Trophoblast cell (in vitro differentiated cells and primary cell): ENCODE data around the gene CLVS2.
A peak's percentile ranks its signal among the peaks of the same experiment; 100 is the strongest.

Experiments
- DNase-seq, 2 donors: peaks; one replicate each; pipeline ENCODE4 v3.0.0-alpha.2; 2016
- H2AFZ ChIP-seq: 2 replicates; pipeline ENCODE4 v1.6.1; 2013; ENCODE audit warnings: low read length, moderate library complexity, mild to moderate bottlenecking; ENCODE audit not compliant: insufficient read depth, poor library complexity
- H2AK5ac ChIP-seq: 2 replicates; pipeline ENCODE4 v1.6.1; 2013; ENCODE audit warnings: mild to moderate bottlenecking, low read length
- H2BK120ac ChIP-seq: 2 replicates; pipeline ENCODE4 v1.6.1; 2013; ENCODE audit warnings: low read length, mild to moderate bottlenecking, moderate library complexity; ENCODE audit not compliant: insufficient read depth, poor library complexity
- H2BK12ac ChIP-seq: 2 replicates; pipeline ENCODE4 v1.6.1; 2013; ENCODE audit warnings: mild to moderate bottlenecking, low read length, moderate library complexity
- H2BK5ac ChIP-seq: 2 replicates; pipeline ENCODE4 v1.6.1; 2013; ENCODE audit warnings: low read length, low read depth, moderate library complexity, mild to moderate bottlenecking; ENCODE audit not compliant: poor library complexity
- H3K14ac ChIP-seq: 2 replicates; pipeline ENCODE4 v1.6.1; 2013; ENCODE audit warnings: mild to moderate bottlenecking, low read length
- H3K18ac ChIP-seq: 2 replicates; pipeline ENCODE4 v1.6.1; 2013; ENCODE audit warnings: mild to moderate bottlenecking, low read length
- H3K23ac ChIP-seq: 2 replicates; pipeline ENCODE4 v1.6.1; 2013; ENCODE audit warnings: low read length
- H3K27ac ChIP-seq: 2 replicates; pipeline ENCODE4 v1.5.1; 2013; ENCODE audit warnings: low read depth, mild to moderate bottlenecking, inconsistent platforms, low read length, moderate library complexity
- H3K27me3 ChIP-seq: 2 replicates; pipeline ENCODE4 v1.6.1; 2013; ENCODE audit warnings: inconsistent platforms, mild to moderate bottlenecking, low read length, moderate library complexity; ENCODE audit not compliant: insufficient read depth
- H3K36me3 ChIP-seq, 2 experiments: 1 replicate in 1 of 2; 2 replicates in 1 of 2; pipeline ENCODE4 v1.6.1; 2013; ENCODE audit warnings: low read length in 2 of 2, mild to moderate bottlenecking in 2 of 2, moderate library complexity in 1 of 2; ENCODE audit not compliant: insufficient read depth in 2 of 2, control insufficient read depth in 1 of 2
- H3K4ac ChIP-seq: 2 replicates; pipeline ENCODE4 v1.6.1; 2013; ENCODE audit warnings: low read depth, mild to moderate bottlenecking, low read length, moderate library complexity
- H3K4me1 ChIP-seq, 2 experiments: 1 replicate in 1 of 2; 2 replicates in 1 of 2; pipeline ENCODE4 v1.6.1; 2013; ENCODE audit warnings: low read length in 2 of 2, mild to moderate bottlenecking in 2 of 2, moderate library complexity in 1 of 2; ENCODE audit not compliant: insufficient read depth in 2 of 2, control insufficient read depth in 1 of 2
- H3K4me2 ChIP-seq: 2 replicates; pipeline ENCODE4 v1.6.1; 2013; ENCODE audit warnings: inconsistent platforms, mild to moderate bottlenecking, low read length, moderate library complexity
- H3K4me3 ChIP-seq: 2 replicates; pipeline ENCODE4 v1.5.1; 2013; ENCODE audit warnings: mild to moderate bottlenecking, low read depth, low read length, inconsistent platforms
- H3K79me1 ChIP-seq: one replicate; pipeline ENCODE4 v1.6.1; 2013; ENCODE audit warnings: low read length
- H3K79me2 ChIP-seq: 2 replicates; pipeline ENCODE4 v1.6.1; 2013; ENCODE audit warnings: low read length, mild to moderate bottlenecking; ENCODE audit not compliant: control insufficient read depth, insufficient read depth, poor library complexity
- H3K9ac ChIP-seq: 2 replicates; pipeline ENCODE4 v1.6.1; 2013; ENCODE audit warnings: mild to moderate bottlenecking, low read length
- H3K9me3 ChIP-seq: 2 replicates; pipeline ENCODE4 v1.6.1; 2013; ENCODE audit warnings: low read depth, mild to moderate bottlenecking, control low read depth, inconsistent platforms, low read length; ENCODE audit not compliant: insufficient read depth
- H4K12ac ChIP-seq: 2 replicates; pipeline ENCODE4 v1.6.1; 2013; ENCODE audit warnings: low read depth, mild to moderate bottlenecking, low read length, moderate library complexity
- H4K8ac ChIP-seq: 2 replicates; pipeline ENCODE4 v1.6.1; 2013; ENCODE audit warnings: low read depth, mild to moderate bottlenecking, low read length, moderate library complexity
- H4K91ac ChIP-seq: one replicate; pipeline ENCODE4 v1.6.1; 2013; ENCODE audit warnings: low read depth, mild to moderate bottlenecking, low read length, moderate library complexity
- WGBS: extraction: QIAGEN DNeasy Blood & Tissue Kit; methylation state at CpG from one replicate; pipeline ENCODE4 v1.1.7; 2013; ENCODE audit warnings: missing lambda C conversion rate; ENCODE audit not compliant: insufficient read length, insufficient coverage; ENCODE audit errors: extremely low coverage; 5-methylcytosine and 5-hydroxymethylcytosine counted together

The CLVS2 gene

DNA sequence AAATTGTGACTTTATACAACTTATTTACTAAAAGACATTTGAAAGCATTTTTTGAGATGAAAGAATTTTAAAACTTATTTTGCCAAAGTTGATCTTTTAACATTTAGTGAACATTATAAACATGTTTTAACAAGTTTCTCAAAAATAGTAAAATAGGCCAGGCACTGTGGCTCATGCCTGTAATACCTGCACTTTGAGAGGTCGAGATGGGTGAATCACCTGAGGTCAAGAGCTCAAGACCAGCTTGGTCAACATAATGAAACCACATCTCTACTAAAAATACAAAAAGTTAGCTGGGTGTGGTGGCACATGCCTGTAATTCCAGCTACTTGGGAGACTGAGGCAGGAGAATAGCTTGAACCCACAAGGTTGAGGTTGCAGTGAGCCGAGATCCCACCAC lies 78.6 kb downstream of the CLVS2 start:
- Histone ChIP-seq H3K9ac (no peak overlapping the region), H3K4me3 (no peak overlapping the region), H4K91ac (no peak overlapping the region), H2AFZ (no peak overlapping the region), H2BK120ac (no peak overlapping the region), H4K8ac (no peak overlapping the region), H3K9me3 (no peaks in the 10 kb centered on the region), H3K36me3 (no peaks in the 10 kb centered on the region), H3K14ac (no peak overlapping the region), H3K18ac (no peak overlapping the region), H3K4me2 (no peak overlapping the region), H3K27me3 (no peaks in the 10 kb centered on the region), H2BK5ac (no peak overlapping the region), H2AK5ac (no peak overlapping the region), H3K79me2 (no peaks in the 10 kb centered on the region), H4K12ac (no peak overlapping the region), H3K4me1 (no peaks in the 10 kb centered on the region), H3K4ac (no peak overlapping the region), H3K27ac (no peak overlapping the region), H2BK12ac (no peak overlapping the region), H3K79me1 (no peaks in the 10 kb centered on the region), H3K23ac (no peak overlapping the region)
- WGBS, result no CpG with 5 or more reads among the region's 2 CpGs
- no peak for DNase-seq

DNA sequence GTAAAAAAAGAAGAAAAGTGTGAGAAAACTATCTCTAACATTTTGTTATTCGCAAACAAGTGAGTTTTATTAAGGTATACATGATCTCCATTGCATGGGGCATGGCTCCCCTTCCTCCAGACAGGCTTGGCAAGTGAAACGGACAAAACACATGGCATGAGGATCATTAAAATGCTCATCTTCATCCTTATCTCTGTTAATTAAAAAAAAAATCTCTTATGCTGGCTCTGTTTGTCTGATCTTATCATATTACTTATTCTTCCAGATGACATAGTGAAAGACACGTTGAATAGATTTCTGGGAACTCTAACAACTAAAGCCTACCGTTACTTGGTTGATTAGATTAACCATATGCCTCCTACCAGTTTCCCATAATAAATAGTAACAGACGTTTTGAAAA lies 89.4 kb downstream of the CLVS2 start:
- Histone ChIP-seq H3K36me3 (no peaks in the 10 kb centered on the region), H3K4me3 (no peak overlapping the region), H2BK5ac (no peak overlapping the region), H3K4ac (no peak overlapping the region), H2AK5ac (no peak overlapping the region), H2BK120ac (no peak overlapping the region), H4K91ac (no peak overlapping the region), H4K12ac (no peak overlapping the region), H3K27me3 (no peaks in the 10 kb centered on the region), H3K14ac (no peak overlapping the region), H3K4me1 (no peaks in the 10 kb centered on the region), H3K27ac (no peak overlapping the region), H2AFZ (no peak overlapping the region), H2BK12ac (no peak overlapping the region), H3K9me3 (no peaks in the 10 kb centered on the region), H3K9ac (no peak overlapping the region), H4K8ac (no peak overlapping the region), H3K4me2 (no peak overlapping the region), H3K18ac (no peak overlapping the region), H3K79me1 (no peaks in the 10 kb centered on the region), H3K23ac (no peak overlapping the region), H3K79me2 (no peaks in the 10 kb centered on the region)
- 100% methylated on average over 1 of the region's 5 CpGs for WGBS
- no peak for DNase-seq

DNA sequence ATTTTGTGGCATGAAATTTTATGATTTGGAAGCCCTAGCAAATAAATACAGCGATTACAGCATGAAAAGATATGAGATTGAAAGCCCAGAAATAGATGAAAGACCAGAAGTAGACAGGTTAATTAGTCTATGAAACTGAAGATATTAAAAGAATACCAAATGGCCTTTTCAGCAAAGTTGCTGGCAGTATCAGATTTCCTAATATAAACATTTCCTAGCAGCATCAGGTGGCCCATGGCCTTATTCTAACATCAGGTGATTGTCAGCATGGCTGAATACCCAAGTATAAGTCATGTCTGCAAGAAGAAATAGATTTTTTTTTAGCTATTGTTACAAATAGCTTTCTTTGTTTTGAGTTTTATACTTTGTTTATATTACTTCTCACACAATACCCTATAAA lies 93.2 kb downstream of the CLVS2 start:
- no peak overlapping the region for H2AFZ ChIP-seq
- H3K9me3 ChIP-seq, result no peaks in the 10 kb centered on the region
- no peak overlapping the region for H3K4me2 ChIP-seq
- no peak overlapping the region for H4K91ac ChIP-seq
- no peak overlapping the region for H3K23ac ChIP-seq
- H2AK5ac ChIP-seq, result no peak overlapping the region
- H3K9ac ChIP-seq, result no peak overlapping the region
- H4K12ac ChIP-seq, result no peak overlapping the region
- no peaks in the 10 kb centered on the region for H3K79me1 ChIP-seq
- H3K36me3 ChIP-seq, result no peaks in the 10 kb centered on the region
- H2BK12ac ChIP-seq, result no peak overlapping the region
- H3K27ac ChIP-seq, result no peak overlapping the region
- no peak overlapping the region for H3K14ac ChIP-seq
- H2BK5ac ChIP-seq, result no peak overlapping the region
- no peaks in the 10 kb centered on the region for H3K79me2 ChIP-seq
- H2BK120ac ChIP-seq, result no peak overlapping the region
- no peak overlapping the region for H3K4me3 ChIP-seq
- H3K18ac ChIP-seq, result no peak overlapping the region
- H3K4me1 ChIP-seq, result no peaks in the 10 kb centered on the region
- no peak for DNase-seq
- no peak overlapping the region for H4K8ac ChIP-seq
- no peaks in the 10 kb centered on the region for H3K27me3 ChIP-seq
- WGBS, result no CpG with 5 or more reads among the region's 1 CpG
- H3K4ac ChIP-seq, result no peak overlapping the region

DNA sequence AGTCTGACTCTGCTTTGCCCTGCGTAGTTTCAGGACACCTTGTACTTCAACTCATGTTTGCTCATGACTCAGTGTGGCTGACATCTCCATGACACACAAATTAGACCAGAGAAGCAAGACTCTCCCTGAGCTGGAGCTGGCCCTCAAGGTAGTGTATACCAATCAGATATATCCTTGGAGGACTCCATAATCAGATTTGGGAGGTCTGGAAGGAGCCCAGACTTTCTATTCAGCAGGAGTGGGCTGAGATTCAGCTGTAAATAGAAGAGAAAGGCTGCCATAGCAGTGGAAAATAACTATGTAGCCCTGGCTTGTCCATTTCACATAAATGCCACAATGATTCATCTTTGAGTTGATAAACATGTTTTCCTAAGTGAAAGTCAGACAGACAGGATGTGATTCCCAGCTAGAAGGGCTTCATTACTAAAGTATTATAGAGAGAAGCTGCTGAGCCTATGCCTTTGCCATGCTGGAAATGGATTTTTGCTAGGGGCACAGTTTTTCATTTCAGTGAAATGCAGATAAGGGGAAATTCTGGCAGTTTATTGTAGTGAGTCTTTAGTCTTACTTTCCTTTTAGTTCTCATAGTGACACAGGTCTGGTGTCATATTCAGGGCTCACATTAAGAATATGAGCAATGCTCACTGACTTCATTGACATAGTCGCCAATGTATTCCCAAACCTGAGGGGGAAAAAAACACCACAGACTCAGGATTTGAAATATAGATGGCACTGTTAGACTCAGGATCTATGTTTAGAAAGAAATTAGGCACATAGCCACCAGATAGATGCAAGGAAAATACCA lies 95.3 kb downstream of the CLVS2 start:
- no peaks in the 10 kb centered on the region for H3K79me1 ChIP-seq
- no peaks in the 10 kb centered on the region for H3K36me3 ChIP-seq
- H3K4me1 ChIP-seq, result no peaks in the 10 kb centered on the region
- H4K12ac ChIP-seq, result no peak overlapping the region
- no peak overlapping the region for H4K91ac ChIP-seq
- H2AK5ac ChIP-seq, result no peak overlapping the region
- H2BK5ac ChIP-seq, result no peak overlapping the region
- no peaks in the 10 kb centered on the region for H3K27me3 ChIP-seq
- DNase-seq, result peak; percentile 36 to 47
- H3K4me3 ChIP-seq, result no peak overlapping the region
- no peak overlapping the region for H3K4ac ChIP-seq
- WGBS, result no CpG with 5 or more reads among the region's 2 CpGs
- no peaks in the 10 kb centered on the region for H3K79me2 ChIP-seq
- no peak overlapping the region for H3K27ac ChIP-seq
- no peak overlapping the region for H2AFZ ChIP-seq
- no peaks in the 10 kb centered on the region for H3K9me3 ChIP-seq
- no peak overlapping the region for H4K8ac ChIP-seq
- H3K23ac ChIP-seq, result no peak overlapping the region
- H2BK120ac ChIP-seq, result no peak overlapping the region
- H2BK12ac ChIP-seq, result no peak overlapping the region
- H3K18ac ChIP-seq, result no peak overlapping the region
- no peak overlapping the region for H3K4me2 ChIP-seq
- H3K14ac ChIP-seq, result no peak overlapping the region
- H3K9ac ChIP-seq, result no peak overlapping the region
